Neuronal stem cell (in vitro differentiated cells): ENCODE measurements around the gene ABLIM2.
A peak's percentile ranks its signal among the peaks of the same experiment; 100 is the strongest.

Source experiments
- DNase-seq: peaks from one replicate; pipeline ENCODE4 v3.0.0-alpha.2; 2013; ENCODE audit warnings: low spot score
- H2AFZ ChIP-seq: one replicate; pipeline ENCODE4 v1.6.1; 2013; ENCODE audit warnings: mild to moderate bottlenecking, low read length, inconsistent platforms
- H2AK5ac ChIP-seq: 2 replicates; pipeline ENCODE4 v1.6.1; 2013; ENCODE audit warnings: low read depth, mild to moderate bottlenecking, inconsistent platforms, low read length, moderate library complexity, mixed read lengths
- H2BK120ac ChIP-seq: 2 replicates; pipeline ENCODE4 v1.6.1; 2013; ENCODE audit warnings: low read depth, mild to moderate bottlenecking, inconsistent platforms, low read length, moderate library complexity, mixed read lengths
- H2BK12ac ChIP-seq: one replicate; pipeline ENCODE4 v1.6.1; 2013; ENCODE audit warnings: low read length, inconsistent platforms
- H2BK15ac ChIP-seq: 2 replicates; pipeline ENCODE4 v1.6.1; 2013; ENCODE audit warnings: mild to moderate bottlenecking, low read length, inconsistent platforms, mixed read lengths
- H2BK5ac ChIP-seq: one replicate; pipeline ENCODE4 v1.6.1; 2013; ENCODE audit warnings: inconsistent platforms, mild to moderate bottlenecking, low read length, moderate library complexity
- H3K14ac ChIP-seq: one replicate; pipeline ENCODE4 v1.6.1; 2013; ENCODE audit warnings: low read length, inconsistent platforms
- H3K18ac ChIP-seq: 2 replicates; pipeline ENCODE4 v1.6.1; 2013; ENCODE audit warnings: low read length, inconsistent platforms
- H3K23ac ChIP-seq: 2 replicates; pipeline ENCODE4 v1.6.1; 2013; ENCODE audit warnings: low read depth, mild to moderate bottlenecking, mixed read lengths, low read length, inconsistent platforms; ENCODE audit not compliant: poor library complexity
- H3K27ac ChIP-seq: replicated peaks from 3 replicates; pipeline ENCODE4 v1.5.1; 2013; ENCODE audit warnings: low read length, inconsistent platforms
- H3K27me3 ChIP-seq, 3 experiments: 2 replicates each; pipeline ENCODE4 v1.6.1; 2013; ENCODE audit warnings: low read length in 3 of 3, mild to moderate bottlenecking in 2 of 3, inconsistent platforms in 1 of 3, low read depth in 1 of 3, mixed read lengths in 1 of 3, moderate library complexity in 1 of 3; ENCODE audit not compliant: control insufficient read depth in 3 of 3, insufficient read depth in 3 of 3
- H3K36me3 ChIP-seq, 2 donors: replicated peaks in 1 of 2; 2 replicates each; pipeline ENCODE4 v1.6.1; 2013; ENCODE audit warnings: low read length in 2 of 2; ENCODE audit not compliant: control insufficient read depth in 2 of 2, insufficient read depth in 2 of 2
- H3K4ac ChIP-seq: 2 replicates; pipeline ENCODE4 v1.6.1; 2013; ENCODE audit warnings: inconsistent platforms, mild to moderate bottlenecking, low read length, moderate library complexity
- H3K4me1 ChIP-seq, 2 donors: 1 replicate in 1 of 2; 2 replicates in 1 of 2; pipeline ENCODE4 v1.6.1; 2013; ENCODE audit warnings: low read length in 2 of 2, low read depth in 1 of 2; ENCODE audit not compliant: control insufficient read depth in 2 of 2, insufficient read depth in 1 of 2
- H3K4me2 ChIP-seq: one replicate; pipeline ENCODE4 v1.6.1; 2013; ENCODE audit warnings: mild to moderate bottlenecking, low read length, inconsistent platforms; ENCODE audit not compliant: insufficient read depth, poor library complexity, severe bottlenecking
- H3K4me3 ChIP-seq, 2 donors: 2 replicates each; pipeline ENCODE4 v1.5.1; 2013; ENCODE audit warnings: low read length in 2 of 2, mild to moderate bottlenecking in 2 of 2, inconsistent platforms in 1 of 2, moderate library complexity in 1 of 2
- H3K79me1 ChIP-seq: one replicate; pipeline ENCODE4 v1.6.1; 2013; ENCODE audit warnings: low read depth, mild to moderate bottlenecking, inconsistent platforms, low read length, moderate library complexity
- H3K9ac ChIP-seq: one replicate; pipeline ENCODE4 v1.6.1; 2013; ENCODE audit warnings: mild to moderate bottlenecking, low read depth, low read length, inconsistent platforms; ENCODE audit not compliant: poor library complexity
- H3K9me3 ChIP-seq, 2 donors: replicated peaks in 1 of 2; 2 replicates each; pipeline versions ENCODE3 to v1.6.1; 2013; ENCODE audit warnings: low read length in 2 of 2, mild to moderate bottlenecking in 2 of 2, inconsistent platforms in 1 of 2, low read depth in 1 of 2, mixed read lengths in 1 of 2, moderate library complexity in 1 of 2; ENCODE audit not compliant: control insufficient read depth in 2 of 2, insufficient read depth in 1 of 2
- H4K8ac ChIP-seq: one replicate; pipeline ENCODE4 v1.6.1; 2013; ENCODE audit warnings: low read depth, mild to moderate bottlenecking, inconsistent platforms, low read length, moderate library complexity
- H4K91ac ChIP-seq: one replicate; pipeline ENCODE4 v1.6.1; 2013; ENCODE audit warnings: low read length, low read depth, mild to moderate bottlenecking, inconsistent platforms; ENCODE audit not compliant: poor library complexity
- WGBS, 2 donors: extraction: QIAGEN DNeasy Blood & Tissue Kit; methylation state at CpG; one replicate each; pipeline ENCODE4 v1.1.7; 2013; ENCODE audit warnings: missing lambda C conversion rate in 2 of 2, mixed read lengths in 1 of 2; ENCODE audit not compliant: insufficient read length in 2 of 2, insufficient replicate concordance in 1 of 2; ENCODE audit errors: extremely low coverage in 2 of 2; 5-methylcytosine and 5-hydroxymethylcytosine counted together

Gene ABLIM2

DNA sequence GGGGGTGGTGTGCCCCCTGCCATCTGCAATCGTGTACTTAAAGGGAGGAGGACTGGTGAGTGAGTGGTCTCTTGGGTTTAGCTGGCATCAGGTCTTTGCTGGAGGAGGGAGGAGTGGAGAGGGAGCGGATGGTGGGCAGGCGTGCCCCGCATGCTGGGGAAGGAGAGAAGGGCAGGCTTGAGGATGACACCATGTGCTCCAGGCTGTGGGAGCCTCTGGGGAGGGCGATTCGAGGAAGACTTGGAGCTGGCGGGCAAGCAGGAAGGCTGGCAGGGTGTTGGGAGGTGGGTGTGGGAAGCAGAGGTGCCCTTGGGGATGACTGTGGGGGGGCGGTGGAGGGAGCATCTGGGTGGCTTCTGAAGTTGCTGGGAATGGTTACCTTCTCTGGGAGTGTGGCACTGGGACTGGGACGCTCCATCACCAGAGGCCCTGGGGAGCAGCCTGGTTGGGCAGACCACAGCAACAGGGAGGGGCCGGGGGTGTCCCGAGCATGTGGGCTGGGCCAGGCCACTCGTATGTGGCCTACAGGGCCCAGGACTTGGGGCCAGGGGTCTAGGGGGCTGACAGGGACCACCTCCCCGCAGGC, 188.2 kb downstream of the ABLIM2 start:
- Histone ChIP-seq H3K27ac (no peak overlapping the region), H4K91ac (no peak overlapping the region), H2BK12ac (peak overlapping the region; percentile 49)

GRCh38 chr4:7968262-7968896, 190.2 kb downstream of the ABLIM2 start:
- Histone ChIP-seq H3K14ac (no peak overlapping the region), H3K27ac (no peak overlapping the region), H3K4me1 (peaks cover 8 to 17% of the 10 kb centered on the region in 2 donors), H3K9ac (no peak overlapping the region), H2BK5ac (no peak overlapping the region), H3K9me3 (no peaks in the 10 kb centered on the region), H4K91ac (no peak overlapping the region), H3K79me1 (no peaks in the 10 kb centered on the region), H3K27me3 (peaks cover 0 to 8% (median 0%) of the 10 kb centered on the region in 3 experiments), H2BK15ac (peak overlapping the region; percentile 29), H2AFZ (no peak overlapping the region), H3K36me3 (no peaks in the 10 kb centered on the region), H3K4me2 (no peak overlapping the region), H3K4me3 (no peak overlapping the region), H3K18ac (no peak overlapping the region), H3K23ac (no peak overlapping the region), H4K8ac (no peak overlapping the region), H3K4ac (no peak overlapping the region), H2BK12ac (no peak overlapping the region), H2BK120ac (no peak overlapping the region), H2AK5ac (no peak overlapping the region)
- no peak for DNase-seq
- WGBS, 2 donors = no CpG with 5 or more reads among the region's 16 CpGs

More for the DNA sequence above, 188.2 kb downstream of the ABLIM2 start:
- DNase-seq = no peak
- H3K4me3 ChIP-seq = no peak overlapping the region
- no peaks in the 10 kb centered on the region for H3K9me3 ChIP-seq
- H3K4ac ChIP-seq = no peak overlapping the region
- peak overlapping the region; percentile 44 for H3K9ac ChIP-seq
- H2AFZ ChIP-seq = peak overlapping the region; percentile 57
- peak overlapping the region; percentile 77 for H2AK5ac ChIP-seq
- H2BK15ac ChIP-seq = peak overlapping the region; percentile 71
- H3K4me2 ChIP-seq = no peak overlapping the region
- H3K27me3 ChIP-seq = no peaks in the 10 kb centered on the region
- no peak overlapping the region for H2BK120ac ChIP-seq
- peak overlapping the region; percentile 27 for H2BK5ac ChIP-seq
- H3K23ac ChIP-seq = peak overlapping the region; percentile 5
- H3K4me1 ChIP-seq = peaks cover 8 to 17% of the 10 kb centered on the region in 2 donors
- no peaks in the 10 kb centered on the region for H3K79me1 ChIP-seq
- no peaks in the 10 kb centered on the region for H3K36me3 ChIP-seq
- H3K14ac ChIP-seq = no peak overlapping the region
- no peak overlapping the region for H4K8ac ChIP-seq
- H3K18ac ChIP-seq = peak overlapping the region; percentile 93
- no CpG with 5 or more reads among the region's 13 CpGs for WGBS, 2 donors

- no peak for DNase-seq
- Histone ChIP-seq H2BK12ac (no peak overlapping the region), H3K4me3 (peak overlapping the region in 1 of 2 donors; percentile 19), H2BK15ac (peak overlapping the region; percentile 41), H3K4ac (no peak overlapping the region), H3K9ac (no peak overlapping the region), H3K4me1 (peaks cover 8 to 17% of the 10 kb centered on the region in 2 donors), H4K8ac (no peak overlapping the region), H3K27ac (no peak overlapping the region), H3K9me3 (no peaks in the 10 kb centered on the region), H3K14ac (no peak overlapping the region), H3K4me2 (no peak overlapping the region), H4K91ac (no peak overlapping the region), H3K18ac (peak overlapping the region; percentile 17), H2AFZ (no peak overlapping the region), H3K23ac (no peak overlapping the region), H3K27me3 (peaks cover 0 to 8% (median 0%) of the 10 kb centered on the region in 3 experiments), H3K36me3 (no peaks in the 10 kb centered on the region), H2AK5ac (peak overlapping the region; percentile 25), H3K79me1 (no peaks in the 10 kb centered on the region), H2BK120ac (no peak overlapping the region), H2BK5ac (no peak overlapping the region)
- no CpG with 5 or more reads among the region's 21 CpGs for WGBS, 2 donors
Measured at GRCh38 chr4:7967501-7968261, 190.9 kb downstream of the ABLIM2 start.

DNA sequence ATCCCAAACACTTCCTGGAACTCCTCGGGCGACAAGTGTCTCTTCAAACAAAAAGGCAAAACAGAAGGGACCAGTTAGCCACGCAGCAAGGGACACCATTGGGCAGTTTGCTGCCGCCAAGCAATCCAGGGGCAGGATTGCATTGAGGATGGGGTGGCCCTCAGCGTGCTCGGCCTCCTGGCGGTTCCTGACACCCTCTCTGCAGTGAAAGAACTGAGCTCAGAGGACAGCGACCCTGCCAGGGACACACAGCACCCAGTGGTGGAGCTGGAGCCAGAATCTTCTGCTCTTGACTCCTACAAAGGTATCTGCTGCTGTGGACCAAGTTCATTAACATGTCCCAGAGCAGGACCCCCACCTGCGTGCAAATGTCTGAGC, 191.6 kb downstream of the ABLIM2 start:
- WGBS, 2 donors = no CpG with 5 or more reads among the region's 9 CpGs
- Histone ChIP-seq H3K23ac (no peak overlapping the region), H3K18ac (peak overlapping the region; percentile 67), H3K9me3 (no peaks in the 10 kb centered on the region), H3K4me1 (peaks cover 7 to 17% of the 10 kb centered on the region in 2 donors), H3K27ac (no peak overlapping the region), H2BK5ac (no peak overlapping the region), H3K79me1 (no peaks in the 10 kb centered on the region), H2AFZ (peak overlapping the region; percentile 61), H3K4ac (no peak overlapping the region), H3K27me3 (peaks cover 0 to 8% (median 0%) of the 10 kb centered on the region in 3 experiments), H3K4me2 (no peak overlapping the region), H4K91ac (no peak overlapping the region), H3K14ac (no peak overlapping the region), H4K8ac (no peak overlapping the region), H2AK5ac (no peak overlapping the region), H2BK12ac (no peak overlapping the region), H3K36me3 (no peaks in the 10 kb centered on the region), H3K4me3 (no peak overlapping the region), H3K9ac (no peak overlapping the region), H2BK15ac (no peak overlapping the region), H2BK120ac (no peak overlapping the region)
- no peak for DNase-seq
